OCI-LY3 (cell line): Measurements from ENCODE around the gene LMNA.

Source experiments
- H2AFZ ChIP-seq: fragments of 200-600, 300-600 bp; shearing (Covaris generic); 2 replicates; pipeline ENCODE4 v1.6.0; 2014; ENCODE audit warnings: antibody characterized with exemption, low read depth, low read length
- H3K27ac ChIP-seq: fragments of 200-600, 300-600 bp; sonication (generic); 2 replicates; pipeline ENCODE4 v1.5.1; 2014; ENCODE audit warnings: mild to moderate bottlenecking, low read length, moderate library complexity, mixed read lengths
- H3K27me3 ChIP-seq: fragments of 200-600, 300-600 bp; sonication (generic); 2 replicates; pipeline ENCODE4 v1.6.1; 2014; ENCODE audit warnings: low read depth, low read length, mixed read lengths
- H3K36me3 ChIP-seq: fragments of 200-600, 300-600 bp; sonication (generic); replicated peaks from 2 replicates; pipeline ENCODE3; 2014; ENCODE audit warnings: low read depth, low read length, mixed read lengths
- H3K4me1 ChIP-seq: fragments of 300-600, 200-600 bp; sonication (generic); 2 replicates; pipeline ENCODE4 v1.6.1; 2014; ENCODE audit warnings: low read length, mixed read lengths
- H3K4me2 ChIP-seq: fragments of 200-600, 300-600 bp; sonication (generic); 2 replicates; pipeline ENCODE4 v1.6.1; 2014; ENCODE audit warnings: low read length, mixed read lengths
- H3K4me3 ChIP-seq: fragments of 300-600, 200-600 bp; sonication (generic); 2 replicates; pipeline ENCODE4 v1.5.1; 2014; ENCODE audit warnings: antibody characterized with exemption, mild to moderate bottlenecking, low read length, moderate library complexity
- H3K79me2 ChIP-seq: fragments of 300-600, 200-600 bp; shearing (Covaris generic); 2 replicates; pipeline ENCODE4 v1.6.1; 2014; ENCODE audit warnings: mild to moderate bottlenecking, low read length, mixed read lengths
- H3K9ac ChIP-seq: fragments of 300-600, 200-600 bp; shearing (Covaris generic); 2 replicates; pipeline ENCODE4 v1.6.0; 2014; ENCODE audit warnings: mild to moderate bottlenecking, low read length, moderate library complexity
- H3K9me3 ChIP-seq: fragments of 200-600, 300-600 bp; shearing (Covaris generic); 2 replicates; pipeline ENCODE4 v1.6.1; 2014; ENCODE audit warnings: low read length, mixed read lengths; ENCODE audit not compliant: insufficient read depth
- H4K20me1 ChIP-seq: fragments of 200-600, 300-600 bp; sonication (generic); 2 replicates; pipeline ENCODE4 v1.6.1; 2016; ENCODE audit warnings: low read length, mixed read lengths; ENCODE audit not compliant: insufficient read depth
- CTCF ChIP-seq: fragments of 200-600, 300-600 bp; sonication (generic); IDR thresholded peaks from 2 replicates; pipeline ENCODE4 v1.5.1; 2014; ENCODE audit warnings: antibody characterized with exemption, low read length, low read depth
- EZH2phosphoT487 ChIP-seq: fragments of 200-600 bp; shearing (Covaris generic); IDR thresholded peaks from 2 replicates; pipeline ENCODE4 v1.6.1; 2018; ENCODE audit warnings: antibody characterized with exemption, mixed run types, low read depth

The LMNA gene

GRCh38 chr1:156157966-156158365 is 43.5 kb downstream of the LMNA start:
- H3K9ac ChIP-seq, result no peak overlapping the region
- no peak overlapping the region for H3K4me3 ChIP-seq
- no peak overlapping the region for H2AFZ ChIP-seq
- no peak overlapping the region for H3K4me2 ChIP-seq
- no peaks in the 10 kb centered on the region for H3K27me3 ChIP-seq
- no peak overlapping the region for H3K27ac ChIP-seq
- no peaks in the 10 kb centered on the region for H4K20me1 ChIP-seq
- no peak for TF ChIP-seq EZH2phosphoT487
- no peak for TF ChIP-seq CTCF
- H3K79me2 ChIP-seq, result no peaks in the 10 kb centered on the region
- no peaks in the 10 kb centered on the region for H3K9me3 ChIP-seq
- H3K36me3 ChIP-seq, result peaks cover 7% of the 10 kb centered on the region
- peaks cover 42% of the 10 kb centered on the region for H3K4me1 ChIP-seq

- peaks cover 13% of the 10 kb centered on the region for H3K36me3 ChIP-seq
- H3K9ac ChIP-seq, result no peak overlapping the region
- no peak overlapping the region for H3K4me2 ChIP-seq
Measured at GRCh38 chr1:156160000-156160742, 45.7 kb downstream of the LMNA start.

GRCh38 chr1:156160743-156161171 is 46.2 kb downstream of the LMNA start:
- Histone ChIP-seq H3K79me2 (no peaks in the 10 kb centered on the region), H3K9ac (no peak overlapping the region), H4K20me1 (no peaks in the 10 kb centered on the region), H2AFZ (no peak overlapping the region), H3K4me1 (peaks cover 20% of the 10 kb centered on the region), H3K9me3 (no peaks in the 10 kb centered on the region), H3K4me2 (no peak overlapping the region), H3K27ac (no peak overlapping the region), H3K4me3 (no peak overlapping the region), H3K27me3 (no peaks in the 10 kb centered on the region), H3K36me3 (peaks cover 18% of the 10 kb centered on the region)
- TF ChIP-seq EZH2phosphoT487 (no peak), CTCF (no peak)

More at GRCh38 chr1:156160000-156160742, 45.7 kb downstream of the LMNA start:
- Histone ChIP-seq H2AFZ (no peak overlapping the region), H3K27me3 (no peaks in the 10 kb centered on the region), H3K4me3 (no peak overlapping the region), H4K20me1 (no peaks in the 10 kb centered on the region), H3K79me2 (no peaks in the 10 kb centered on the region), H3K4me1 (peaks cover 23% of the 10 kb centered on the region), H3K27ac (no peak overlapping the region), H3K9me3 (no peaks in the 10 kb centered on the region)
- TF ChIP-seq CTCF (no peak), EZH2phosphoT487 (no peak)

GRCh38 chr1:156162430-156163037 is 48.0 kb downstream of the LMNA start:
- H3K9ac ChIP-seq, result no peak overlapping the region
- H3K4me2 ChIP-seq, result no peak overlapping the region
- H3K79me2 ChIP-seq, result no peaks in the 10 kb centered on the region
- H3K4me3 ChIP-seq, result no peak overlapping the region
- no peaks in the 10 kb centered on the region for H3K27me3 ChIP-seq
- peaks cover 10% of the 10 kb centered on the region; the same call in 1 of the 2 replicates for H3K4me1 ChIP-seq
- H3K27ac ChIP-seq, result no peak overlapping the region
- peaks cover 18% of the 10 kb centered on the region for H3K36me3 ChIP-seq
- no peaks in the 10 kb centered on the region for H3K9me3 ChIP-seq
- TF ChIP-seq CTCF (no peak), EZH2phosphoT487 (no peak)
- H2AFZ ChIP-seq, result no peak overlapping the region
- no peaks in the 10 kb centered on the region for H4K20me1 ChIP-seq
